ENCODE measurements around the gene NAALADL2.

GRCh38 chr3:175068587-175068986 is 209.5 kb downstream of the NAALADL2 start:
- TF ChIP-seq CTCF (conservative IDR thresholded peaks at IDR 0.05 in 1 of 2, IDR thresholded peaks at IDR 0.05 in 1 of 2; ENCODE audit: extremely low read depth in 1 of 2, insufficient read depth in 1 of 2, low read depth in 1 of 2, low read length in 2 of 2) (no peak), EZH2 (IDR thresholded peaks at IDR 0.05; ENCODE audit: borderline replicate concordance, low read length) (no peak)

Measured in mammary epithelial cell (primary cell).